Stimulated activated CD4-positive, alpha-beta T cell treated with anti-CD3 and anti-CD28 coated beads, Interleukin-4, amount 100 ng/mL, for 48 hours (primary cell): ENCODE measurements around the gene TAF5L.
"Not testable (repeated sequence)": the region's sequence is repeated elsewhere in the genome, so short reads cannot be mapped to it uniquely, and the experiment has no call there.

Experiments
- DNase-seq, 2 donors: peaks; one replicate each; pipeline ENCODE4 v3.0.0-alpha.2; 2020; ENCODE audit warnings: low read depth in 2 of 2

Gene TAF5L

DNA sequence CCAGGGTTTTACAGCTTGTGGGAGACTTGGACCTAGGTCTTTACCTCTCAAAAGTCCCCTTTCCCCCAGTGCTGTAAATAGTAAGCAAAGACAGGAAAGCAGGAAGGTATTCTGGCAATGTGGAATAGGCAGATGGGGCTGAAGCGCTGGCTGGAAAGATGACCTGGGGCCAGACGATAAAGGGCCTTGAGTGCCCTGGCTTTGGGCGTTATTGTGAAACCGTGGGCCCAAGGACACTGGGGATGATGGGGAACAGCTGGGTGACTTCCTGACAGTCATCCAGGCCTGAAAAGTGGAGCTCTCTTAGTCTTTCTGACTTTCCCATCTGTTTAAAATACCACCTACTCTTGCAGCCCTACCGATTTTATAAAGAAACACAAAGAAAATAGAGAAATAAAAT lies 16.5 kb upstream of the TAF5L start:
- DNase-seq, result no peak

GRCh38 chr1:229641306-229641705 lies 15.4 kb upstream of the TAF5L start:
- DNase-seq, result no peak

GRCh38 chr1:229640455-229640854 lies 14.5 kb upstream of the TAF5L start:
- DNase-seq, result no peak

- no peak for DNase-seq
These were observed 11.8 kb upstream of the TAF5L start for GRCh38 chr1:229637746-229638145.

DNA sequence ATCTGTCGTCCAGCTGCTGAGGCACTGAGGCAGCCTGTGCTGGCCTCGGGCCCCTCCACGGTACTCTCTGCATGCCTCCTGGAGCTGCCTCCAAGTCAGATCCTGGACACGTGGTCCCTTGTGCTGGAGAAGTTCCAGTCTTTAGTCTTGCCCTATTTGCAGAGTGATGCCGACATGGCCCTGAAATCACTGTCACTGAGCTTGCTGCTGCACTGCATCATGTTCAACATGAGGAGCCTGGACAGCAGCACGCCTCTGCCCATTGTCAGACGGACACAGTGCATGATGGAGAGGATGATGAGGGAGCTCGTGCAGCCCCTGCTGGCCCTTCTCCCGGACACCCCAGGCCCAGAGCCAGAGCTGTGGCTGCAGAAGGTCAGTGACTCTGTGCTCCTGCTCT lies 10.1 kb upstream of the TAF5L start:
- DNase-seq, result no peak

DNA sequence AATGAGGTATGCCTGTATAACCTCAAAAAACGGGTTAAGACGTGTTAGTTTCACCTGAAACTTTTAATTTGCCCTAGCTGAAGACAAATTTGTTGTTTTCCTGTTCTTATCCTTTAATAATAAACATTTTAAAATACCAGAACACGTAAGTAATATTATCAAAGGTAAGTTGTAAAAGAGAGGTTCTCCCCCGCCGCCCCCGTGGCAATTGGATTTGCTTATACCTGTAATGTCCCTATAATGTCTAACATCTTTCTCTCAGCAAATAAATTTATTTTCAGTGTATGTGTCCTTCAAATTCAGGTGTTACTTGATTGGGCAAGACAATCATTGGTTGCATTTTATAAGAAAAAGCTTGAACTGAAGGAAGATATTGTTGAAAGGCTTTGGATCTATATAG lies 6.0 kb upstream of the TAF5L start:
- DNase-seq, result no peak

DNA sequence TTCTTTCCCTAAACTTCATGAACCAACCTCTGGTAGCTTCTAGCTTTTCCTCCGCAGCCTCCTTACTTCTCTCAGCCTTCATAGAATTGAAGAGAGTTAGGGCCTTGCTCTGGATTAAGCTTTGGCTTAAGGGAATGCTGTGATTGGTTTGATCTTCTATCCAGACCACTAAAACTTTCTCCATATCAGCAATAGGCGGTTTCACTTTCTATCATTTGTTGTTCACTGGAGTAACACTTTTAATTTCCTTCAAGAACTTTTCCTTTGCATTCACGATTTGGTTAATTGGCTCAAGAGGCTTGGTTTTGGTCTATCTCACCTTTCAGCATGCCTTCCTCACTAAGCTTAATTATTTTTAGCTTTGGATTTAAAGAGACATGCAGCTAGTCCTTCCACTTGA lies 5.2 kb upstream of the TAF5L start:
- no peak for DNase-seq

DNA sequence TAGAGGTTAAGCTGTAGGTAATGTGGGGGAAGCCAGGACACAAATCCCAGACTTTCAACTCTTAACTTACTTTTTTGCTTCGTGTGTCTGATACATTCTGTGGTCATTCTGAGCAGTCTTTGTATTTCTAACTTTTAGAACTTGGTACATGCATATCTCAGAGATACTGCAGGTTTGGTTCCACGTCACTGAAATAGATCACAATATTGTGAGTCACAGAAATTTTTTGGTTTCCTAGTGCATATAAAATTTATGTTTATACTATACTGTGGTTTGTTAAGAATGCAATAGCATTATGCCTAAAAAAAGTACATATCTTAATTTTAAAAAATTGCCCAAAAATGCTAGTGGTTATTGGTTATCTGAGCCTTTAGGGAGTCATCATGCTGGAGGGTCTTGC lies 3.3 kb upstream of the TAF5L start:
- DNase-seq, result no peak

- DNase-seq, result no peak
These were observed 1.1 kb upstream of the TAF5L start for GRCh38 chr1:229627003-229627402.

DNA sequence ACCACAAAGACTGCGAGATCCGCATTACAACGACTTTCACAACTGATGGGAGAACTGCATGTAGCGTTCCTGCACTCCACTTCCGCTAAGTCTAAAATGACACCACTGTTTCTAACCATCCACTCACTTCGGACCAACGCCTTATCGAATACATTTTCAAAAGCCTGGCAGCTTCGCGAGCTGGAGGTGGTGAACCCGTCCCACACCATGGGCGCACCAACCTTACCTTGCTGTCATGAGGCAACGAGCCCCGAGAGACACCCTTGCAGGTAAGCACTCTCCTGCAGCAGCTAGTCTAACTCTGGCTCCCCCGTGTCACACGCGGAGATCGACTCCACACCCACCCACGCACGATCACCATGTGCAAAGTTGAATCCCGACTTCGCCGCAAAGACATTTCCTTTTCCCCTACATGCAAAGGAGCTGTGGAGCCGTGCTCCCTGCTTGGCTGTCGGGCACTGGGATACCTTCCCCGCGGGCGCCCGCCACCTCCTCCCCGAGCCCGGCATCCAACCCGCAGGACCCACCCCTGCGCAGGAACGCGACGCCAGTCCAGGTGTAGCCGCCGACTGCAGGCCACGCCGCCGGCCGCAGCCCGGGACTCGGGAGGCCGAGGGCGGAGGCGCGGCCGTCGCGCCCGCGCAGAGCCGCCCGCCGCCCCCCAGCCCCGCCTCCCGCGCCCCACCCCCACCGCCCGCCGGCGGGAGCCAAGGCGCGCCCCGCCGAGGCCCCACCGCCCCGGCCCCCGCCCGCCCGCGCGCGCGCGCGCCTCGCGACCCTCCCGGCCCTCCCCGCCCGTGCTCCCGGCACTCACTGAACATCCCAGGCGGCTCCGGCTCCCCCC lies 629 bp downstream of the TAF5L start:
- DNase-seq, result peak; percentile 32 to 43

GRCh38 chr1:229624521-229625070 lies 1.3 kb downstream of the TAF5L start:
- no peak for DNase-seq

- DNase-seq, result no peak
These were observed 2.1 kb downstream of the TAF5L start for GRCh38 chr1:229623838-229624237.

- DNase-seq, result no peak
These were observed 2.7 kb downstream of the TAF5L start for GRCh38 chr1:229623225-229623624.

DNA sequence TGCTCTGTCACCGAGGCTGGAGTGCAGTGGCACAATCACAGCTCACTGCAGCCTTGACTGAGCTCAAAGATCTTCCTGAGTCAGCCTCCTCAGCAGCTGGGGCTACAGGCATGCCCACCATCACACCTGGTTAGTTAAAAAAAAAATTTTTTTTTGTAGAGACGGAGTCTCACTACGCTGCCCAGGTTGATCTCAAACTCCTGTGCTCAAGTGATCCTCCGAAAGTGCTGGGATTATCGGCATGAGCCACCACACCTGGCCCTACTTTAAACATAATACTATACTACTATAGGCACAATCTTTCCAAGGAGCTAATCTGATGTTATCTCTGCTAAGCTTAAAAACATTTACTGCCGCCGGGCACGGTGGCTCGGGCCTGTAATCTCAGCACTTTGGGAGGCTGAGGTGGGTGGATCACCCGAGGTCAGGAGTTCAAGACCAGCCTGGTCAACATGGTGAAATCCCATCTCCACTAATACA lies 3.2 kb downstream of the TAF5L start:
- not testable (repeated sequence) for DNase-seq

GRCh38 chr1:229621663-229622062 lies 4.3 kb downstream of the TAF5L start:
- no peak for DNase-seq

DNA sequence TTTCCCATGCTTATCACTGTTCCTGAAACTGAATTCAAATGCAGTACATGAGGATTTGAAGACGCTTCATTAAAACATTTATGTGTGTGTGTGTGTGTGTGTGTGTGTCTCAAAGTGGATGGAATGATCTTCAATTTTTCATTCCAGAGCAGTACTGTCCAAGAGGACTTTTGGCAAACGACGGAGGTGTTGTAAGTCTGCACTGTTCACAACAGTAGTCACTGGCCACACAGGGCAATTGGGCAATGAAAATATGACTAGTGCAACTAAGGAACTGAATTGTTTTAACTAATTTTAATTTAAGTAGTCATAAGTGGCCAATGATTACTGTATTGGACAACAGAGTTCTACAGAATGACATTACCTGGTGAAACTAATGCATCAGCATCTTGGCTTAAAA lies 5.0 kb downstream of the TAF5L start:
- no peak for DNase-seq

DNA sequence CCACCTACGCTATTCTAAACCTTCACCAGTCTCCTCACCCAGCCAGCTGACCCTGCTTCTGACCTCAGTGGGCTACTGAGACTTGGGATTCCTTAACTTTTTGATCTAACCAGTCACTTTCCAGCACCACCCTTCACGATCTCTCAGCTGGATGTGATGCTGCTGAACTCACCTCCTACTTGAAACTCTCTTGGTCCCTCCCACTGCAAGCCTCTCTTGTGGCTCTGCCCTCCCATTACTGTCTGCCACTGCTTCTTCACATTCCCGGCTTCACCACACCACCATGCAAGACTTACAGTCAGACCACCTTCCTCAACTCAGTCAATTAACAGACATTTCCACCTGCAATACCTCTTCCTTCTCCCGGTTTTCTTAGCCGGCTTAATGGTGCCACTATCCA lies 6.3 kb downstream of the TAF5L start:
- DNase-seq, result no peak

- DNase-seq, result no peak
These were observed 6.9 kb downstream of the TAF5L start for GRCh38 chr1:229619002-229619401.

DNA sequence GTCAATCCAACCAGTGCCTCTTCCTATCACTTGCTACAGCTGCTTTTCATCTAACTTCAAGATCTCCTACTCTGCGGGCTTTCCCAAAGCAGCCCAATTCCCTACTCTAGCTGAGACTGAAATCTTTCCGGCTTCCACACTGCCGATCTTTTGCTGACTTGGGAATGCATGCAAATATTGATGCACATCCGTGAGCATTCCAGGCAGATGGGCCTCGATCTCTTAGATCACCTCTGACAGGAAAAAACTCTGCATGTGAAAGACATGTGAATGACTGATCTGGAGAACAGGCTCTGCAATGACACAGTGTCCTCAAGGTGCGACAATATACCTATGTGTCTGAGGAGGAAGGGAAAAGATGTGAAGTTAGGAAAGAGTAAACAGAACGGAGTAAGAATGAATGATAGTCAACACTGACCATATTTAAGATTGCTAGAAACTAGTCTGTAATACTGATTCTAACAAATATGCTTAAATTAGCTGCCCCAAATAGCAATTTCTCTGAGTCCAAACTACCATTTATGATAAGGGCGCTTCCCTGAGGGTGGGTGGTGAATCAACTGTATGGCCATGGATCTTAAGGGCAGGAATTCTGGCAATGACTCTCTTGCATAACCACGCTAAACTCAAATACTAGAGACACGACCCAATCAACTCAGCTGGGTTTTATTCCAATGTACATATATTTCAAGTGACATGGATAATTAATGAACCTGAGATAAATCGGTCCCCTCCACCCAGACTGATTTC lies 8.4 kb downstream of the TAF5L start:
- no peak for DNase-seq

DNA sequence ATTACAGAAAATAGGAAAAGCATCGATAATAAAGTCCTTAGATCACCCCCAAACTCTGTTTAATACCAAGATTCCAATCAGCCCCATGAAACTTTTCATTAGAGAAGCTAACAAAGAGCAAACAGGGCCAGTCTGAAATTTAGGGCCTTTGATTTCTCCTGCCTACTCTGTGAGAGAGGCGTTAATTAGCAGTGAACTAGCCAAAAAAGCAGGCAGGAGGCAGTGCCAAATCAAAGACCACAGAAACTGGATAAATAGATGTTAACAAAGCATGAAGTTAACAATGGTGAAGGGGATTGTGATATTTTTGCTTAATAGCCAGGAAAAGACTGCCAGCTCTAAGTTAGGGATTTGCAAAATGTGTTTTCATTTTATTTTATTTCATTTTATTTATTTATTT lies 11.2 kb downstream of the TAF5L start:
- DNase-seq, result no peak

DNA sequence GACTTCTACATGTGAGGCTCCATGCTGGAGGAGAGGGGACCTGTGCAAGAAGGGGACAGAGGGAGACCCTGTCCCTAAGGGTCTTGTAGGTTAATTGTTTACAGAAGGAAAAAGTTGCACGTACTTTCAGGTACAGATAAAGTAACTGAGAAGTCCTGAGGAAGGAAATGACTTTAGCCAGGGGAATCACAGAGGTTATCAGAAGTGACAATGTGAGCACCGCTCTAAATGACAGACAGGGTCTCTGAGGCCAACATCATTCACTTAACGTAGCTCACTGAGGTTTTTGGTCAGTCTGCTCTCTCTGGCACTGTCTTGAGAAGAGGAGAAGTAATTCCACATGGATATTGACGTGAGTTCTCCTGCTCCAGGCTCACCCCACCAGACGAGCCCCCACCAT lies 12.0 kb downstream of the TAF5L start:
- DNase-seq, result no peak

DNA sequence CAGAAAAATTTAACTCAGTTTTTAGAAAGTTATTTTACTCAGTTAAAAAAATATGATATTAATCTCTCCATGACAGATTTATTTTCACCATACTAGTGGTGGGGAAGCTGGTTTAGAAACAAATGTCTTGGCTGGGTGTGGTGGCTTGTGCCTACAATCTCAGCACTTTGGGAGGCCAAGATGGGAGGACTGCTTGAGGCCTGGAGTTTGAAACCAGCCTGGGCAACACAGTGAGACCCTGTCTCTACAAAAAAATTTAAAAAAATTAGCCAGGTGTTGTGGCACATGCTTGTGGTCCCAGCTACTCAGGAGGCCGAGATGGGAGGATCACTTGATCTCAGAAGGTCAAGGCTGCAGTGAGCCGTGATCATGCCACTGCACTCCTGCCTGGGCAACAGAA lies 17.3 kb downstream of the TAF5L start:
- DNase-seq, result no peak

GRCh38 chr1:229607370-229607769 lies 18.6 kb downstream of the TAF5L start:
- DNase-seq, result no peak
